Measurements from ENCODE around the gene TMEM141.

DNA sequence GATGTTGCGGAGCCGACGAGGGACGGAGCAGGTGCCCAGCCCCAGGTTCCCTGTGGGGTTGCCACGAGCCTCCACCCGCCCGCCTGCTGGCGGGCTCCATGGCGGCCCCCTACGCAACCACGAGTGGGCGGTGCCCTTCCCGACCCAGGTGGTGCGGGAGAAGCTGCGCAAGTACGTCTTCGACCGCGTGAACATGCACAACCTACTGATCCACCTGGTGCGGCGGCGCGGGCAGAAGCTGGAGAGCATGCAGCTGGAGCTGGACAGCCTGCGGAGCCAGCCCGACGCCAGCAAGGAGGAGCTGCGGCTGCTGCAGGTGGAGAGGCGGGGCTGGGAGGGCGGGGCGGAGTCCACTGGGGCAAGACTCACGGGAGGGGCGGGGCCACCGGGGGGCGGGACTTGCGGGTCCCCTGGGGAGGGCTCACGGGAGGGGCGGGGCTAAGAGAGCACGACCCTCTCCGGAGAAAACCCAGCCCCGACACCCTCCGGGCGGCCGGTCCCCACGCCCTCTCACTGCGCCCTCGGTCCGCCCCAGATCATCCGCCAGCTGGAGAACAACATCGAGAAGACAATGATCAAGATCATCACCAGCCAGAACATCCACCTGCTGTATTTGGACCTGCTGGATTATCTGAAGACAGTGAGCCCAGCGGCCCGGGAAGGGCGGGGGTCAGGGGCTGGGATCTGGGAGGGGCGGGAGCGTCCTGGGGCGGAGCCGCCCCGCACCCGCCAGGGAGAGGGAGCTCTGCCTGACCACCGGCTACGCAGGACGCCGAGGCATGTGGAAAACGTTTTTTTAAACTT is 8.9 kb downstream of the TMEM141 start:
- TF ChIP-seq CTCF (IDR thresholded peaks at IDR 0.05), result no peak
- no peak for TF ChIP-seq EP300 (IDR thresholded peaks at IDR 0.05)
